Measurements from ENCODE around the gene WNT7B.

The WNT7B gene

GRCh38 chr22:45994491-45995404 is 17.8 kb upstream of the WNT7B start:
- Histone ChIP-seq H3K36me3 (ENCODE audit: control insufficient read depth, insufficient read depth, low read length) (no peaks in the 10 kb centered on the region), H3K27me3 (replicated peaks; ENCODE audit: control insufficient read depth, insufficient read depth, low read length, poor library complexity, severe bottlenecking) (no peaks in the 10 kb centered on the region), H3K27ac (ENCODE audit: insufficient read depth, low read length, poor library complexity, severe bottlenecking) (no peak overlapping the region), H3K4me1 (ENCODE audit: control insufficient read depth, insufficient read depth, low read length, poor library complexity, severe bottlenecking) (peaks cover 2% of the 10 kb centered on the region), H3K4me3 (ENCODE audit: insufficient read depth, low read depth, low read length, poor library complexity, severe bottlenecking) (no peak overlapping the region), H3K9me3 (ENCODE audit: control insufficient read depth, low read length) (no peaks in the 10 kb centered on the region)
- DNase-seq: peak; percentile 46 to 70 (median 67)

DNA sequence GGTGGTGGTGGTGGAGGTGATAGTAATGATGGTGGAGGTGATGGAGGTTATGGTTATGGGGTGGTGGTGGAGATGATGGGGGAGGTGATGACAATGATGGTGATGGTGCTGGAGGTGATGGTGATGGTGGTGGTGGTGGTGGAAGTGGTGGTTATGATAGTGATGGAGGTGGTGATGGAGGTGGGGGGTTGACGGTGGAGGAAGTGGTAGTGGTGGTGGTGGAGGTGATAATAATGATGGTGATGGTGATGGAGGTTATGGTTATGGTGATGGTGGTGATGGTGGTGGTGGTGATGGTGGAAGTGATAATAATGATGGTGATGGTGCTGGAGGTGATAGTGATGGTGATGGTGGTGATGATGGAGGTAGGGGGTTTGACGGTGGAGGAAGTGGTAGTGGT is 16.9 kb upstream of the WNT7B start:
- Histone ChIP-seq H3K36me3 (ENCODE audit: control insufficient read depth, insufficient read depth, low read length) (no peaks in the 10 kb centered on the region), H3K9me3 (ENCODE audit: control insufficient read depth, low read length) (no peaks in the 10 kb centered on the region), H3K27ac (ENCODE audit: insufficient read depth, low read length, poor library complexity, severe bottlenecking) (no peak overlapping the region), H3K27me3 (replicated peaks; ENCODE audit: control insufficient read depth, insufficient read depth, low read length, poor library complexity, severe bottlenecking) (no peaks in the 10 kb centered on the region), H3K4me1 (ENCODE audit: control insufficient read depth, insufficient read depth, low read length, poor library complexity, severe bottlenecking) (peaks cover 2% of the 10 kb centered on the region), H3K4me3 (ENCODE audit: insufficient read depth, low read depth, low read length, poor library complexity, severe bottlenecking) (no peak overlapping the region)
- no peak for DNase-seq

- Histone ChIP-seq H3K4me1 (ENCODE audit: control insufficient read depth, insufficient read depth, low read length, poor library complexity, severe bottlenecking) (peaks cover 2% of the 10 kb centered on the region), H3K27ac (ENCODE audit: insufficient read depth, low read length, poor library complexity, severe bottlenecking) (no peak overlapping the region), H3K27me3 (replicated peaks; ENCODE audit: control insufficient read depth, insufficient read depth, low read length, poor library complexity, severe bottlenecking) (no peaks in the 10 kb centered on the region), H3K9me3 (ENCODE audit: control insufficient read depth, low read length) (no peaks in the 10 kb centered on the region), H3K4me3 (ENCODE audit: insufficient read depth, low read depth, low read length, poor library complexity, severe bottlenecking) (no peak overlapping the region), H3K36me3 (ENCODE audit: control insufficient read depth, insufficient read depth, low read length) (no peaks in the 10 kb centered on the region)
- no peak for DNase-seq
These were observed 16.3 kb upstream of the WNT7B start for GRCh38 chr22:45993143-45993692.

GRCh38 chr22:45992737-45993136 is 15.8 kb upstream of the WNT7B start:
- Histone ChIP-seq H3K27ac (ENCODE audit: insufficient read depth, low read length, poor library complexity, severe bottlenecking) (no peak overlapping the region), H3K36me3 (ENCODE audit: control insufficient read depth, insufficient read depth, low read length) (no peaks in the 10 kb centered on the region), H3K4me1 (ENCODE audit: control insufficient read depth, insufficient read depth, low read length, poor library complexity, severe bottlenecking) (peaks cover 1% of the 10 kb centered on the region), H3K27me3 (replicated peaks; ENCODE audit: control insufficient read depth, insufficient read depth, low read length, poor library complexity, severe bottlenecking) (no peaks in the 10 kb centered on the region), H3K9me3 (ENCODE audit: control insufficient read depth, low read length) (no peaks in the 10 kb centered on the region), H3K4me3 (ENCODE audit: insufficient read depth, low read depth, low read length, poor library complexity, severe bottlenecking) (no peak overlapping the region)
- DNase-seq: no peak

GRCh38 chr22:45991098-45991497 is 14.1 kb upstream of the WNT7B start:
- no peak for DNase-seq

DNA sequence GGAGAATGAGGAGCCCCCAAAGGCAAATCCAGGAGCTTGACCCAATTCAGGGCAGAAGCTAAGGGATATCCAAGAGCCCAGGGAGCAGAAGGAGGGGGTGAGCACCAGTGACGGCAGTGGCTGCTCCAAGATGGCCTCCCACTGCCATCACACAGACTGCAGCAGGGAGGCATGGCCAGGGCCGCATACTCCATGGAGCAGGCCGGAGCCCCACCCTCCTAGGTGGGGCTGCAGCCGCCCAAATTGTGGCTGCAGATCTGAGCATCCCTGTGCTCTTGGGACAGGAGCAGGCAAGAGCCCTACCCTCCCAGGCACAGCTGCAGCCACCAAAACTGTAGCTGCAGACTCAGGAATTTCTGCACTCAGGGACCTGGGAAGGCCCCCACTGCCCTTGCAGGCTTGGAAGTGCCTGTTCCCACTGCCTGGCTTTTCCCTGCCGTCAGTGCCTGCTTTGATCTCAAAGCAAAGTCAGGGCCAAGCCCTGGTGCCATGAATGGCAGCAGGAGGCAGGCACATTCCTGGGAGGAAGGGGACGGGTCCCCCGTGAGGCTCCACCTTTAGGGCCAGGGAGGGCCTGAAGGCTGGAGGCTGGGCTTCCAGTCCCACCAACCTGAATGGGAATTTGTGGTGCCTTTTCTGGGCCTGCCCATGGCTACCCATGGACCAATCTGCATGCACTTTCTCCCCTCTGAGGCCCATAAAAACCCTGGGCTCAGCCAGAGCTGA is 10.3 kb upstream of the WNT7B start:
- Histone ChIP-seq H3K27ac (ENCODE audit: insufficient read depth, low read length, poor library complexity, severe bottlenecking) (no peak overlapping the region), H3K27me3 (replicated peaks; ENCODE audit: control insufficient read depth, insufficient read depth, low read length, poor library complexity, severe bottlenecking) (no peaks in the 10 kb centered on the region), H3K36me3 (ENCODE audit: control insufficient read depth, insufficient read depth, low read length) (no peaks in the 10 kb centered on the region), H3K4me1 (ENCODE audit: control insufficient read depth, insufficient read depth, low read length, poor library complexity, severe bottlenecking) (no peaks in the 10 kb centered on the region), H3K4me3 (ENCODE audit: insufficient read depth, low read depth, low read length, poor library complexity, severe bottlenecking) (no peak overlapping the region), H3K9me3 (ENCODE audit: control insufficient read depth, low read length) (no peaks in the 10 kb centered on the region)
- no peak for DNase-seq

More at GRCh38 chr22:45991098-45991497, 14.1 kb upstream of the WNT7B start:
- H3K36me3 ChIP-seq (ENCODE audit: control insufficient read depth, insufficient read depth, low read length): no peaks in the 10 kb centered on the region
- H3K4me3 ChIP-seq (ENCODE audit: insufficient read depth, low read depth, low read length, poor library complexity, severe bottlenecking): no peak overlapping the region
- H3K27ac ChIP-seq (ENCODE audit: insufficient read depth, low read length, poor library complexity, severe bottlenecking): no peak overlapping the region
- H3K4me1 ChIP-seq (ENCODE audit: control insufficient read depth, insufficient read depth, low read length, poor library complexity, severe bottlenecking): no peaks in the 10 kb centered on the region
- no peaks in the 10 kb centered on the region for H3K9me3 ChIP-seq (ENCODE audit: control insufficient read depth, low read length)
- no peaks in the 10 kb centered on the region for H3K27me3 ChIP-seq (replicated peaks; ENCODE audit: control insufficient read depth, insufficient read depth, low read length, poor library complexity, severe bottlenecking)

DNA sequence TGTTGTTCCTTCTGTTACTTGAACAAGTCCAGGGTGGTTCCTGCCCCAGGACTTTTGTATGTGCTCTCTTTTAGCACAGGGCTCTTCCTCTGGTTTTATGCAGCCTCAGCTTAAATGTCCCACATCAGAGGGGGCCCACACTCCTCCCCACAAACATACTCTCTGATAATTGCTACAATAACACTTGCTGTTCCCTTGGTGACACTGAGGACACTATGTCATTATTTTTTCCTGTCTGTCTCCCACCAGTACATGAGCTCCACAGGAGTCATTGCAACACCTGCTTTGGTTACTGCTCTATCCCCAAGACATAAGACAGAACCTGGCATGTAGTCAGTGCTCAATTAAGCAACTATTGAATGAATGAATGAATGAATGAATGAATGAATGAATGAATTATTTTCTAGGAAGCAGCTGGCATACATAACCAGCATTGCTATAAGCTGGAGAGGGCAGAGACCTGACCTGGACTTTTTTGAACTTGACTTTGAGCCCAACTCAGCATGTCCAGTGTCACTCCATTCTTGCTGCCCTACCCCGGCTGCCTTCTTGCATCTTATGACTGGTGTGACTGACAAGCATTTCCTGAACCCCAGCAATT is 7.5 kb upstream of the WNT7B start:
- no peak overlapping the region for H3K4me3 ChIP-seq (ENCODE audit: insufficient read depth, low read depth, low read length, poor library complexity, severe bottlenecking)
- no peaks in the 10 kb centered on the region for H3K9me3 ChIP-seq (ENCODE audit: control insufficient read depth, low read length)
- H3K4me1 ChIP-seq (ENCODE audit: control insufficient read depth, insufficient read depth, low read length, poor library complexity, severe bottlenecking): no peaks in the 10 kb centered on the region
- no peak for DNase-seq
- no peak overlapping the region for H3K27ac ChIP-seq (ENCODE audit: insufficient read depth, low read length, poor library complexity, severe bottlenecking)
- no peaks in the 10 kb centered on the region for H3K27me3 ChIP-seq (replicated peaks; ENCODE audit: control insufficient read depth, insufficient read depth, low read length, poor library complexity, severe bottlenecking)
- no peaks in the 10 kb centered on the region for H3K36me3 ChIP-seq (ENCODE audit: control insufficient read depth, insufficient read depth, low read length)

DNA sequence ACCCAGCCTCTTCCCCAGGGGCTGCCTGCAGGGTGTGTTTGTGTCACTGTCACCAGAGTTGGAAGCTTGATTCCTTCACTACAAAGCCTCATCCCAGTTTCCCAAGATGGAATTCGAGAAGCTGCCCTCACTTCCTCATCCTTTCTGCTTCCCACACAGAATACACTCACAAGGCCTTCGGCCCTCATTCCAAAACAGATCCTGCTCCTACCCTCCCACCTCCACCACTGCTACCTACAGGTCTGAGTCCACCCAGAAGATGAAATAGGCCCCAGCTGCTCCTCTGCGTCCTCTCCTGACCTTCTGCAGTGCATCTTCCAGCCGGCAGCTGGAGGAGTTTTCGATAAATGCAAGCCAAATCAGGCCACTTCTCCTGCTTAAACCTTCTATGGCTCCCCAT is 6.8 kb upstream of the WNT7B start:
- H3K27me3 ChIP-seq (replicated peaks; ENCODE audit: control insufficient read depth, insufficient read depth, low read length, poor library complexity, severe bottlenecking): no peaks in the 10 kb centered on the region
- H3K27ac ChIP-seq (ENCODE audit: insufficient read depth, low read length, poor library complexity, severe bottlenecking): no peak overlapping the region
- H3K9me3 ChIP-seq (ENCODE audit: control insufficient read depth, low read length): no peaks in the 10 kb centered on the region
- H3K36me3 ChIP-seq (ENCODE audit: control insufficient read depth, insufficient read depth, low read length): no peaks in the 10 kb centered on the region
- no peak for DNase-seq
- H3K4me3 ChIP-seq (ENCODE audit: insufficient read depth, low read depth, low read length, poor library complexity, severe bottlenecking): no peak overlapping the region
- H3K4me1 ChIP-seq (ENCODE audit: control insufficient read depth, insufficient read depth, low read length, poor library complexity, severe bottlenecking): peaks cover 6% of the 10 kb centered on the region

DNA sequence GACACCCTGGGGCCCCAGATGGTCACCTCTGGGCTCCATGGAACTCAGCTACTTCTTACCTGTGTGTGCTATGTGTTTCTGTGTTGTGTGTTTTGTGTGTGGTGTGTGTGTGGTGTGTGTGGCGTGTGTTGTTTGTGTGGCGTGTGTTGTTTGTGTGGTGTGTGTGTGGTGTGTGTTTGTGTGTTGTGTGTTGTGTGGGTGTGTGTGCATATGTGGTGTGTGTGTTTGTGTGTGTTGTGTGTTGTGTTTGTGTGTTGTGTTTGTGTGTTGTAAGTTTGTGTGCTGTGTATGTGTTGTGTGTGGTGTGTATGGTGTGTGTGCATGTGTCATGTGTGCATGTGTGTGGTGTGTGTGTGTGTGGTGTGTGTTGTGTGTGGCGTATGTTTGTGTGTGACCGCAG is 3.8 kb upstream of the WNT7B start:
- no peak overlapping the region for H3K4me3 ChIP-seq (ENCODE audit: insufficient read depth, low read depth, low read length, poor library complexity, severe bottlenecking)
- H3K4me1 ChIP-seq (ENCODE audit: control insufficient read depth, insufficient read depth, low read length, poor library complexity, severe bottlenecking): peaks cover 20% of the 10 kb centered on the region
- H3K27ac ChIP-seq (ENCODE audit: insufficient read depth, low read length, poor library complexity, severe bottlenecking): no peak overlapping the region
- peaks cover 20% of the 10 kb centered on the region for H3K27me3 ChIP-seq (replicated peaks; ENCODE audit: control insufficient read depth, insufficient read depth, low read length, poor library complexity, severe bottlenecking)
- H3K9me3 ChIP-seq (ENCODE audit: control insufficient read depth, low read length): no peaks in the 10 kb centered on the region
- DNase-seq: no peak
- H3K36me3 ChIP-seq (ENCODE audit: control insufficient read depth, insufficient read depth, low read length): no peaks in the 10 kb centered on the region

- H3K4me1 ChIP-seq (ENCODE audit: control insufficient read depth, insufficient read depth, low read length, poor library complexity, severe bottlenecking): peaks cover 20% of the 10 kb centered on the region
- peaks cover 23% of the 10 kb centered on the region for H3K27me3 ChIP-seq (replicated peaks; ENCODE audit: control insufficient read depth, insufficient read depth, low read length, poor library complexity, severe bottlenecking)
- H3K36me3 ChIP-seq (ENCODE audit: control insufficient read depth, insufficient read depth, low read length): no peaks in the 10 kb centered on the region
- no peaks in the 10 kb centered on the region for H3K9me3 ChIP-seq (ENCODE audit: control insufficient read depth, low read length)
- DNase-seq: no peak
- no peak overlapping the region for H3K27ac ChIP-seq (ENCODE audit: insufficient read depth, low read length, poor library complexity, severe bottlenecking)
- H3K4me3 ChIP-seq (ENCODE audit: insufficient read depth, low read depth, low read length, poor library complexity, severe bottlenecking): no peak overlapping the region
These were observed 3.3 kb upstream of the WNT7B start for GRCh38 chr22:45980268-45980570.
